HG03354 (cell line): Measurements from ENCODE around the gene ABTB1.
"Not testable (repeated sequence)": the region's sequence is repeated elsewhere in the genome, so short reads cannot be mapped to it uniquely, and the experiment has no call there.

Experiments
- ATAC-seq: cut with Tn5 transposase; IDR thresholded peaks from one replicate; pipeline ENCODE4 v1.9.1; 2021; ENCODE audit warnings: mild to moderate bottlenecking; ENCODE audit not compliant: unreplicated experiment, poor library complexity, severe bottlenecking

ABTB1 gene

DNA sequence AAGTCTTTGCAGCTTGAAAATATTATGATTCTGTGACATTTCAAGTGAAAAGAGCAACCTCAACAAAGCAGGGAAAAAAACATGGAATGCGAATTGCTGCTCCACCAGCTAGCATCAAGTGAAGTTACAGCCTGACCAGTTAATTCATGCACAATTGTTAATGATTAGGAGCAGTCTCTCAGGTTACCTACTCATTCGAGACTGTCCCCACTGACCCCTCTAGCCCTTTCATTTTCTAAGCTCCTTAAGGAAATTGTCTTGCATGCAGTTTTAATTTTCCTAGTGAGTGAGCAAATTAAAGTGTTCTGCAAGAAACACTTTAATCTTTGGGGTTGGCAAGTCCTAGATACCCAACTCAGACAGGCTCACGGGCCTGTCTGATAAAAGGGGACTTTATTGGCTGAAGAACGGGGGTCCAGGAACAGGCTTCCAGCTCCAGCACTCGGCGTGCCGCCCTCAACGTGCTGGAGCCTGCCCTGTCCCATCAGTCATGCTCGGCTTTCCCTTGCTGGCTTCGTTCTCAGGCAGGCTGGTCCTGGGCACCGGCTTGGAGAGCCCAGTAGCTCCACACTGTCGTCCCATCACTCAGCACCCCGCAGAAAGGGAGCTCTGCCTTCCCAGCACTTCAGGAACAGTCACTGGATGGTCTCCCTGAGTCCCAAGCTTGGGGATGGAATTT is 25.4 kb upstream of the ABTB1 start:
- no peak for ATAC-seq

DNA sequence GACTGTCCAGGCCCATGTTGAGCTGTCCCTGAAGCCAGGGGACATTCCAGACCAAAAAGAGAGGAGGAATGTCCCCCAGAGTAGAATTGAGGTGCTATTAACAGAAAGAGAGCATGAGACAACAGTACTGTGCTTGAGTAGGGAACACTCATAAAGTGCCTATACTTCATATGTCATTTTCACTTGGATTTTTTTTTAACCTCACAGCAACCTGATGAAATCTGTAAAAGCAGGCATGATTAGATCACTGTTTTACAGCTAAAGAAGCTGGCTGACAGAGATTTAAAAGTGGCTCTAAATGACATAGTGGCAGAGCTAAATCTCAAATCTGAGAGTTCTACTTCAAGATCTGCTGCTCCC is 24.9 kb upstream of the ABTB1 start:
- ATAC-seq = no peak

DNA sequence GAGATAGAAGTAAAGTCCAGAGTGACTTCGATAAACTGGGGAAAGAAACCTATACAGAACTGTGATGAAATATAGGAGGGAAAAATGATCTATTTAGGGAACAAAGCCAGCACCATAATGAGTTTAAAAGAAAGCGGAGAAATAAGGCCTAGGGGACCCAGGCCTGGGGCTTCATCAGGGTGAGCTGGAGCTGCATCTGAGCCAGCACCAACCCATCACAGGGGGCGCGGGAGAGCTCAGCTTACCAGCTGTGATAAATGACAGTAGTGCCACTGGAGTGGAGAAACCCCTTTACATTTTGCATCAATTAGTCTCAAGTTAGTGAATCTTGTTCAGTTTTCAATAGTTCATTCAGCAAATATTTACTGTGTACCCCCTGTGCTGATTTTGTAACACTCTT is 22.5 kb upstream of the ABTB1 start:
- ATAC-seq = no peak

DNA sequence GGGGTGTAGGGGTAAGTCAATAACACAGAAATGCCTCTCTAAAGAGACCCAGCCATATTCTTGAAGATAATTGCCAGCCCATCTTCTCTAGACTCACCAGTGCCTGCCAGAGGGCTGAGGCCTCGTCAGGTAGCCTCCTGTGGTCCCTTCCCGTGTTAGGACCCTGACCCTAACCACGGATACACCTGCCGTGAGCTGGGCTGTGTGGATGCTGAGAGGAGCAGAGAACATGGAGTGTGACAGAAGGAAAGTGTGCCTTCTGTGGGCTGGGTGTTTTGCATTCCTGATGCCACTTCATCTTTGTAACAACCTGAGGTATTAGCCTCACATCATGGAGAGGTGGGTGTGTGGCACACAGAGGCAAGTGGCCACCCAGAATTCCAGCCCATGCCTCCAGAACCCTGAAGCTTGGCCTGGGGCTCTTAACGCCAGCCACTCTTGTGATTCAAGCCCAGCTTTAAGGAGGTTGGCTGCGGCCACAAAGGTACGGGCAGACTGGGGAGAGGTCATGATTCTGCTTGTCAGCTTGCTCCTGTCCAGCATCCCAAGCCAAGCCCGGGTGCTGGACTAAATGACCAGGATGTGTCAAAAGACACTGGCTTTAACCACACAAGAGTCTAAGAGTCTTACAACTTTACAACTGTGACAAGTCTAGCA is 21.1 kb upstream of the ABTB1 start:
- ATAC-seq = no peak

DNA sequence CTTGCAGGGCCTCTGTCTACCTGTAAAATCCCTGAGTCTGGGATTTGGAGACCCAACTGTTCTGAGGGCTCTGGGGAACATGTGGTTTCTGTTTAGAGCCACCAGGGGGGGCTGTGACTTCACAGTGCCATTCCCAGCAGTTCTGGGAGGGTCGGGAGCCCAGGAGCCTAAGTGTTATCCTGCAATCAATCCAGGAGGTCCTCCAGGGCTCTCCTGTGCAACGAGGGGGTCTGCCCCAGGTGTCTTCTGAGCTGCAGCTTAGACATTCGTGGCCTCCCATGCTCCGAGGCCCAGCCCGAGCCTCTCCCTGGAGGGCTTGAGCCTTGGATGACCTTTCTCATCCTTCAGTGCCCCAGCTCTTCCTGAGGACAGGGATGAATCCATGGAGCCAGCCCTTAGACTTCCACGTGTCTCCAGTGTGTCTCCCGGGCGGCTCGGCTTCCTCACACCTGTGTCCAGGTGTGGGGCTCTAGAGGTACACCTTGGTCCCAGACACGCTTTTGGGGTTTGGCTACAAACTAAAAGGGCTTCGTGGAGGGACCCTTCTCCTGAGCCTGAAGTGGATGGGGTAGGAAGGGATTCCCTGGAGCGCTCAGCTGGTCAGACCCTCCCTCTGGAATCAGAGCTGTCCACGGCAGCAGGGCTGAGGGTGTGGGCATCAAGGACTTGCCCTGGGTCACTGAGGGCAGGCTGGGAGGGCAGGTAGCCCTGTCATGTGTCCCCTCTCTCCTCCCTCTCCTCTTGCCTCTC is 20.3 kb upstream of the ABTB1 start:
- no peak for ATAC-seq

DNA sequence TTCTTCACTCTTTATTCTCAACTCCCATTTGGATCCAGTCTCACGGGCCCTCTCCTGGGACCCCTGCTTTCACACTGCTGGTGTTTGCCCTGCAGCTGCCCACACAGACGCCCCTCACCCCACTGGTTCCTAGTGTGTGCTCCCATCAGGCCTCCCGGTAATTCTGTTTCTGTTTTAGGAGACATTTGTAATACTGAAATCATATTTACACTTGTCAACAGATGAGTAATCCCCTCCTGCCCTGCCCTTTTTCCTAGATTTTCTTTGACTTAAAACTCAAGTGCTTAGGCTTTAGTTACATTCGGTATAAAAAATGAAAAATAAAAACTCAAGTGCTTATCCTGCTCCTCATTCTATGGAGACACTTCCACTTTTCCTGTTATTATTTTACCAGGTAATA is 18.4 kb upstream of the ABTB1 start:
- no peak for ATAC-seq

DNA sequence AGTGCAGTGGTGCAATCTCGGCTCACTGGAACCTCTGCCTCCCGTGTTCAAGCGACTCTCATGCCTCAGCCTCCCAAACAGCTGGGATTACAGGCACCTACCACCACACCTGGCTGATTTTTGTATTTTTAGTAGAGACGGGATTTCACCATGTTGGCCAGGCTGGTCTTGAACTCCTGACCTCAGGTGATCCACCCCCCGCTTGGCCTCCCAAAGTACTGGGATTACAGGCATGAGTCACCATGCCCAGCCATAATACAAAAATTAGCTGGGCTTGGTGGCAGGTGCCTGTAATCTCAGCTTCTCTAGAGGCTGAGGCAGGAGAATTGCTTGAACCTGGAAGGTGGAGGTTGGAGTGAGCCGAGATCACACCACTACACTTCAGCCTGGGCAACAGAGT is 17.8 kb upstream of the ABTB1 start:
- not testable (repeated sequence) for ATAC-seq

DNA sequence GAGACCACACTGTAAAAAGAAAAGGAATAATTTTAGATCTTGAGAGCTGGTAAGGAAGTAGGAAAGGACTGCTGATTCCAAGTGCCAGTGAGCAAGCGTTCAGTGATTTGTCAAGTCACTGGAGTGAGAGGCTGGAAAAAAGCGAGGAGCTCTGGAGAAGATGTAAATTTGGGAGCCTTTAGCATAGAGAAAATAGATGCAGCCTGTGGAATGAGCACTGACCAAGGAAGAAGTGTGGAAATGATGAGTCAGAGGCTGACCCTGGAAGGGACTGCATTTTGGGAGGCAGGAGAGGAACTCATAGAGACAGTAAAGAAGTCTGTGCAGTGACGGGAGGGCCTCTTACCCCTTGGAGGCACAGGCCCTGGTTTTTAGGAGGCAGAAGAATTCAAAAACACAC is 17.1 kb upstream of the ABTB1 start:
- no peak for ATAC-seq

DNA sequence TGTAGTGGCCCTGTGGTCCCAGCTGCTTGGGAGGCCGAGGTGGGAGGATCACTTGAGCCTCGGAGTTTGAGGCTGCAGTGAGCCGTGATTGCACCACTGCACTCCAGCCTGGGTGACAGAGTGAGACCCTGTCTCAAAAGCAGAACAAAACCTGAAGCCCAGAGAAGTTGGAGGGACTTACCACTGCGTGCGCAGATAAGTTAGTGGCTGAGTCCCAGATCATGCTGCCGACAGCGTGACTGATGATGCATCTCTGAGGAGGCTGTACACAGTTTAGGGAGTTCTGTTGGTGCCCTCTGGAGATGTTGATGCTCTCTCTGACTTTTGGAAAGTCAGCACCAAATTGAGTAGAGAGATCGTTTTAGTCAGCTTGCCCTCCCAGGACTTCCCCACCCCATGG is 15.8 kb upstream of the ABTB1 start:
- ATAC-seq = no peak

DNA sequence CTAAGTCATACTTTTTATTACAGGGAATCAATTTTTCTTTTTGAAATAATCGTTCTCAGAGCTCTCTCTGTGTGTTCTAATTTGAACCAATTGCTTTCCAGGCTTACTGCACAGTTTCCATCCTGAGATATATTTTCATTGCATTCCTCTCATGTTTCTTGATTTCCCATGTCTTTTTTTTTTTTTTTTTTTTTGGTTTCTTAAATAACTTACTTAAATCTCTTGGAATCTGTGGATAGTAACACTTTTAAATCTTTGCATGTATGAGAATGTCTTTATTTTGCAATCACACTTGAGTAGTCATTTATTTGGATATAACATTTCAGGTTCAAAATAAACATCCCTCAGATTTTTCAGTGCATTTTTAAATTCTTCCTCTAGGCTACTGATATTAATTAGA is 14.5 kb upstream of the ABTB1 start:
- ATAC-seq = no peak

DNA sequence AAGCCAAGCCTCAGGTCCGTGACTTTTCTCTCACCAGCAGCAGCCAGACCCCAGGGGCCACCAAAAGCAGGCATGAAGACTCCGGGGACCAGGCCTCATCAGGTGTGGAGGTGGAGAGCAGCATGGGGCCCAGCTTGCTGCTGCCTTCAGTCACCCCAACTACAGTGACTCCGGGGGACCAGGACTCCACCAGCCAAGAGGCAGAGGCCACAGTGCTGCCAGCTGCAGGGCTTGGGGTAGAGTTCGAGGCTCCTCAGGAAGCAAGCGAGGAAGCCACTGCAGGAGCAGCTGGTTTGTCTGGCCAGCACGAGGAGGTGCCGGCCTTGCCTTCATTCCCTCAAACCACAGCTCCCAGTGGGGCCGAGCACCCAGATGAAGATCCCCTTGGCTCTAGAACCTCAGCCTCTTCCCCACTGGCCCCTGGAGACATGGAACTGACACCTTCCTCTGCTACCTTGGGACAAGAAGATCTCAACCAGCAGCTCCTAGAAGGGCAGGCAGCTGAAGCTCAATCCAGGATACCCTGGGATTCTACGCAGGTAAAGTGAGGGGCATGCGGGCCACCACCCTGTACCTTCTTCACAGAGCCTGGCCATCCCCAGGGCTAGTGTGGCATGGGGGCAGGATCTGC is 12.0 kb upstream of the ABTB1 start:
- ATAC-seq = no peak

DNA sequence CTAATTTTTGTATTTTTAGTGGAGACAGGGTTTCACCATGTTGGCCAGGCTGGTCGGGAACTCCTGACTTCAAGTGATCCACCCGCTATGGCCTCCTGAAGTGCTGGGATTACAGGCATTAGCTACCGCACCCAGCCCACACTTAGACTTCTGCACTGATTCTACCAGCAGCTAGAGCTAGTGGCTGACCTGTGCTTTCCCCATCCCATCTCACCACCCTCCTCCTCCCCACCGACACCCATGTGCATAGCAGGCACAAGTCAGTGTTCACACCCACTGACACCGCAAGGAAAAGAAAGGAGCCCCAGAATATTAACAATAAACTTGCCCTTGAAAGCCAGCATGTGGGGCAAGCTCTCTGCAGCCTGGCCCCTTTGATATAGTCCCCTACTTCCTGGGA is 11.2 kb upstream of the ABTB1 start:
- no peak for ATAC-seq

DNA sequence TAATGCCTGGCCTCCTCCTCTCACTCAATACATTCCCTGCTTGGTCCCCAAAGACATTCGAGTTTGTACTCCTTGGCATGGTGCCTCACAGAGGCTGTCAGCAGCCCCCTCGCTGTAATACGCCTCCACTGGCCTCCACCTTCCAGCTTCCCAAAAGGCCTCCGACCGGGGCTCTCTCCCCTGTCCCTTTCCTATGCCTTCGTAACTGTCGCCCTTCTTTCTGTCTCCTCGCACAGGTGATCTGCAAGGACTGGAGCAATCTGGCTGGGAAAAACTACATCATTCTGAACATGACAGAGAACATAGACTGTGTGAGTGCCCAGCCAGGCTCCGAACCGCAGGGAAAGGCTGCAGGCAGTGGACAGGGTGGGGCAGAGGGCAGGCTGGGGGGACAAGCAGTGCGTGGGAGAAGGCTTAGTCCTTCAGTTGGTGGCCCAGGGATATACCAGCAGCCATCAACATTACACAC is 10.7 kb upstream of the ABTB1 start:
- no peak for ATAC-seq

DNA sequence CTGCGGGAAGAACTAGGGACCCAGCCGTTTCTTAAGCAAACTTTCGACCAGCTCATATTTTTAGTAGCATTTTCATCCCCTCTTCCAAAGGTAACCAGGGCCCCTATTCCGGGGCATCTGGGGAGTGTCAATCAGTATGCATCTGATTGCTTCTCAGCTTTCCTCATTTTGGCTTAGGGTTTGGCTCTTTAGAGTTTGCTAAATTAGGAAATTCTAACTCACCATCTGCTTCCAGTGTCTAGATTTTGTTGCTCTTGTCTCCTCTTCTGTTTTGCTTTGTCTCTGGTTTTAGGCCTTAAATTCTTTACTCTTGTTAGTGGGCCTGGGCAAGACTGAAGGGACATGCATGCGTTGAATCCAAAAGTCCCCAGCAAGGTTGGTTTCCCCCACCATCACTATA is 9.6 kb upstream of the ABTB1 start:
- ATAC-seq = no peak

DNA sequence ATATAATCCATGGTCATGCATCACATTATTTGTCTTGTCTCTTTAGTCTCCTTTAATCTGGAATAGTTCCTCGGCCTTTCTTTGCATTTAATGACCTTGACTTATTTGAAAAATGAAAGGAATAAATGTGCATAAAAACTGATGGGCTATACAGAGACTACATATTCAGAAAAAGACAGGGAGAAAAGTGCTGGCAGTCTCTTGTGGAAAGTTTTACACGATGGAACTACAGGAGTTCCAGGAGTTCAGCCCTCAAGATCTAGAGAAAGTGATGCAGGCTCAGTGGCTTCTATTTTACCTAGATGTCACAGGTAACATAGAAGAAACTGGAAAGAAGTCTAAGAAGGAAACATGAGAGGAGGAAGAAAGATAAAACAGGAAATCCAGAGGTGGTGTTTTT is 7.6 kb upstream of the ABTB1 start:
- no peak for ATAC-seq

DNA sequence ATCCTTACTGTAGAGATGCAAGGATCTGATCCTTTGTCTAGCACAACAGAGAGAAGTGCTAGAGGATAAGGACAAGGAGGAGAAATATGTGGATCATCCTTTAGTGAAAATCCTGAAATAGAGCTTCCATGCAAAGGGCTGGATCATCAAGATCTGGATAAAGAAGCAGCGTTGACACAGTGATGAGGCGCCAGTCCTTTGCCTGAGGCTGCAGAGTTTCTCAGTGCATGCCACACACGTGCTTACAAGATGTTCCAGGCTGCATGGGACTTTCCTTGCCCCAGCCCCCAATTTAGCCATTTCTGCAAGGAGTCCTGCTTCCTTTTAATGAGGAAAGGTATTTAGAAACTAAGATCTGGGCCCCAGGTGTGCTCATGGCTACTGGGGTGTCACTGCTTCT is 7.2 kb upstream of the ABTB1 start:
- ATAC-seq = no peak

DNA sequence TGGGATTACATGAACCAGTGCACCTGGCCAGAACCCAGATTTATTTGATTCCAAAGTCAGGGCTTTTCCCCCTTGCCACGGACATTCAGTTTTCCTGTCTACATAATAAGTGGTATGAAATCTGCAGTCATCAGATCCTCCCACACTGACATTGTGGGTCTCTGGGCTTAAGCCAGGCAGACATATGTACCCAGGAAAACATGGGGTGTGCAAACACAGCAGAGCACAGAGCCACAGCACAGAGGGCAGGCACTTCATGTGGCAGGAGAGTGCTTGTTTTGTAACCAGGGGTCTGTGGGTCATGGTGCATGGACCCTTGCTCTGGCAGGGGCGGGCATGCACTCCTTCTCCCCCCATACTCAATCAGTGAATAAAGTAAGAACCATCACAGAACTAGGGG is 6.1 kb upstream of the ABTB1 start:
- ATAC-seq = no peak

DNA sequence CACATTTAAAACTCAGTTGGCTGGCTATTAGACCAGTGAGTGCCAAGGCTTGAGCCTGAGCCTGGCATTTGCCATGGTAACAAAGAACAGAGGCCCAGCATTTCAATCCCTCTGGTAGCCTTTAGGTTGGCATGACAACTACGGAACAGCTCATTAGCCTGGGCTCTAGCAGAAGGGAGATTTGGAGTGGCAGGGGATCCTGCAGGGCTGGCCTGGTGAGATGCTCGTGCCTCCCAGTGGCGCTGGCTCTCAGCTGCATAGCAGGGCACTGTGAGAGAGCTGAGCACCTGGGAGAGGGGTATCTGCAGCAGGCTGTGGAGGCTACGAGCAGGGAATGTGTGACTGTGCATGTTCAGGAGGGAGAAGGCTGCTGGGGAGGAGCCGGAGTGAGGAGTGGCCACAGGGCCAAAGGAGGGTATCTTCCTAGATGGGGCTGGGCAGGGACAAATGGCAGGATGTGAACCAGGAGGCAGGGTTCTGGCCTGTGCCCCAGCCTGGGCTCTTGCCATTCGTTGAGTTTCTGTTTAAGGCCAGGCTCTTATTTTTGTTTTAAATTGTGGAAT is 5.6 kb upstream of the ABTB1 start:
- ATAC-seq = no peak

DNA sequence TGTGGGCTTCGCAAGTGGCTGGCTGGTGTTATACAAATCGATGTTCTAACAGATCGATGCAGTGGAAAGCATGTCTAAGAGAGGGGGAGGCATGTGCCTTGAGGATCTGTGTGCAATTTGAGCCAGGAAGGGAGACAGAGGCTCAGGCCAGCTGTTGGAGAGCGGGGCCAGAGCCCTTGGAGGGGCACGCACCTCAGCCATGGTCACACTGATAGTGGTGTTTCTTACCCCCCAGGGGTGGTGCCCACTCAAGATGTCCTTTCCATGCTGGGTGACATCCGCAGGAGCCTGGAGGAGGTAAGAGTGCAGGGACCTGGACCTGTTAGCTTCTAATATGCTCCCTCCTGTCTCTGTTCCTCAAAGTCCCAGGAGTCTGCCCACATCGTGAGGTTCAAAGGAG is 3.8 kb upstream of the ABTB1 start:
- ATAC-seq = no peak

DNA sequence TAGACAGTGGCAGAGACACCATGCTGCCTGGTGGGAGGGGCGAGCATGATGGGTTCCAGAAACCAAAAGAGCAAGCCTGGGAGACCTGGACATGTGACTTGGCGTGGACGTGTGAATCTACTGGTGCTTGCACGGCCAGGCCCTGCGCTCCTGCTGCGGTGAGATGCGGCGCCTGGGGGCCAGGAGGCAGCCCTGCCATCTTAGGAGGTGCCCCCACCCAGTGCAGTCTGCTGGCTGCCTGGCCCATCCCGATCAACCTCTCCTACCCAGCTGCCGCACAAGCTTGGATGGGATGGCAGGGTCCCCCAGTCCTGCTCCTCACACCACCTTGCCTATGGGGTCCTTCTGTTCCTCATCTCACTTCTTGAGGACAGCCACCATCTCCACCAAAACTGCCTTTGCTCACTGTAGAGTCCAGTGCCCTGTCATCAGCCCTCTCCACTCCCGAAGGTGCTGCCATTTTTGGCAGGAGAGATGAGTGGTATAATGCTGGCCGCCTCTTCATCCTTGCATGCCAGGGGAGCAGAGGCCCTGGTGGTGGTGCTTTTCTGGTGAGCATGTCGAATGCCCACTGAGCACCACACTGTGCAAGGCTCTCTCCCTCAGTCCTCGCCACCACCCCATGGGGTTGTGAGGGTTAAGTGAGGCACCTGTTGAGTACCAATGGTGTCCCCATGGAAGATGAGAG is 3.1 kb upstream of the ABTB1 start:
- ATAC-seq = no peak
